PC-9 (cell line): Measurements from ENCODE around the gene GSG1. TPM values are rescaled to one million over a fixed set of nuclear protein-coding genes. Genes with fewer than 3 reads are reported as not detected.
"Not testable (repeated sequence)": the region's sequence is repeated elsewhere in the genome, so short reads cannot be mapped to it uniquely, and the experiment has no call there.

Experiments
- BruUV-seq: library from RNA; stranded (reverse); fragments of 400-500 nt; replicated peaks from 2 replicates; lab custom pipeline; 2021; lab: Mats Ljungman, UMichigan
- CTCF ChIA-PET: fragments of 300-600 bp; sonication (Branson Sonifier 250); formaldehyde crosslinking; loops from one replicate; lab custom pipeline; 2022; ENCODE audit warnings: antibody characterized with exemption; lab: Charles Lee
- POLR2A ChIA-PET: fragments of 300-600 bp; sonication (Branson Sonifier 250); formaldehyde crosslinking; loops from one replicate; lab custom pipeline; 2022; ENCODE audit warnings: antibody characterized with exemption; ENCODE audit not compliant: unreplicated experiment; lab: Charles Lee
- DNase-seq, 2 experiments: peaks; one replicate each; pipeline versions ENCODE4 v3.0.0 to v3.0.0-alpha.2; 2015 to 2022; ENCODE audit warnings: mixed read lengths in 1 of 2
- H2AFZ ChIP-seq: fragments of 200-600 bp; sonication (generic); 2 replicates; pipeline ENCODE4 v1.8.1; 2017; ENCODE audit warnings: antibody characterized with exemption
- H3F3A ChIP-seq: fragments of 200-600 bp; sonication (generic); 2 replicates; pipeline ENCODE4 v1.8.1; 2017; ENCODE audit warnings: antibody characterized with exemption, mild to moderate bottlenecking, low read depth; ENCODE audit not compliant: insufficient read depth
- H3K27ac ChIP-seq: fragments of 200-600 bp; sonication (generic); 2 replicates; pipeline ENCODE4 v1.6.1; 2016; ENCODE audit warnings: mixed run types
- H3K27me3 ChIP-seq: fragments of 200-600 bp; sonication (generic); 2 replicates; pipeline ENCODE4 v1.6.1; 2016; ENCODE audit warnings: low read depth, mixed run types; ENCODE audit not compliant: insufficient read depth
- H3K36me3 ChIP-seq: fragments of 200-600 bp; sonication (generic); 2 replicates; pipeline ENCODE4 v1.6.1; 2016; ENCODE audit warnings: low read depth, mixed run types
- H3K4me1 ChIP-seq: fragments of 200-600 bp; sonication (generic); replicated peaks from 2 replicates; pipeline ENCODE4 v1.6.1; 2016; ENCODE audit warnings: mixed run types; ENCODE audit not compliant: insufficient read depth
- H3K4me2 ChIP-seq: fragments of 200-600 bp; sonication (generic); 2 replicates; pipeline ENCODE4 v1.6.1; 2017; ENCODE audit warnings: mixed run types
- H3K4me3 ChIP-seq: fragments of 200-600 bp; sonication (generic); 2 replicates; pipeline ENCODE4 v1.6.1; 2016; ENCODE audit warnings: mixed run types
- H3K79me2 ChIP-seq: fragments of 200-600 bp; sonication (generic); 2 replicates; pipeline ENCODE4 v1.6.1; 2017; ENCODE audit warnings: low read depth, mixed run types
- H3K9me2 ChIP-seq: fragments of 200-600 bp; sonication (generic); 2 replicates; pipeline ENCODE4 v1.8.1; 2017; ENCODE audit warnings: mild to moderate bottlenecking; ENCODE audit not compliant: insufficient read depth
- H3K9me3 ChIP-seq: fragments of 200-600 bp; sonication (generic); 2 replicates; pipeline ENCODE4 v1.8.1; 2016; ENCODE audit warnings: low read depth; ENCODE audit not compliant: insufficient read depth
- H4K20me1 ChIP-seq: fragments of 200-600 bp; sonication (generic); 2 replicates; pipeline ENCODE4 v1.8.1; 2017; ENCODE audit not compliant: insufficient read depth
- EZH2 ChIP-seq: fragments of 200-600 bp; sonication (generic); IDR thresholded peaks from 2 replicates; pipeline ENCODE4 v1.8.0; 2017; ENCODE audit warnings: antibody characterized with exemption, low read depth
- intact Hi-C: fragments of 100-400 bp; cut with micrococcal nuclease; formaldehyde crosslinking; loops from one replicate; pipeline ENCODE4 v1.10.0; 2022; ENCODE audit not compliant: unreplicated experiment
- total RNA-seq: library from RNA; stranded (reverse); gene quantifications from 2 replicates; pipeline ENCODE4 v1.2.3, GENCODE V29; 2021
- TF ChIP-seq, protein P1 (sequence below): fragments of 200-600 bp; sonication (generic); conservative IDR thresholded peaks from 2 replicates; pipeline ENCODE4 v1.6.1; 2017; ENCODE audit warnings: mixed run types, antibody characterized with exemption, mild to moderate bottlenecking, moderate library complexity

Gene GSG1
- total RNA-seq, 1 experiment from 2014 or later: 0.41 TPM

DNA sequence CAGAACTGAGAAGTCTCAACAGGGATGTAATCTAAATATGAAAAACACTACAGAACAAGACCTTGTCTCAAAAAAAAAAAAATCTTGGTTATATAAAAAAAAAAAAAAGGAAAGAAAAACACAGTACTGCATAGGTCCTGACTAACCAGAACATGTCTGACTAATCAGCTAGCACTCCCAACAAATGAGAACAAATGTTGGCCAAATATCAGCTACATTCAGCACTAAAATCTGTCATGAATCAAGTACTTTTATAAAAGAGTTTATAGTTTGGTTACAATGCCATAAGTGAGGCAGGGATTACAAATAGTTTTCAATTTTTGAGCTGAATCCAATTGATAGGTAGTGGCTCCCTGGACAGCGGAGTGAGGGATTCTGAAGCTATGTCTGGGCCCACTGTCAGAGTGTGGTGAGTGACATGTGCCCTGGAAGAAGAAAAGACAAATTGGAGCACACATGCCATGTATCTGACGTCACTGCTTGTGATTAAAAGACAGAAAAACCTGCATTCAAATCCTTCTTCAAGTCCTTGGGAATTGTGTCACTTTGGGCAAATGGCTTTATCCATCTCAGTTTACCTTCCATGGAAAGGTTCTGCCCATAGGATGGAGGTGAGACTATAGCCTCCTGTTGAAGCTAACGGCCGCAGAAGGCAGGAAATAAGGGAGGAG is 64.8 kb downstream of the GSG1 start:
- ChIA-PET CTCF (no interaction called here), POLR2A (interaction anchor here (0.7 kb wide), 1 partner anchor 167 kb away, joined by 5 read pairs; no protein-coding TSS in a partner anchor)
- no TSS peak for BruUV-seq
- no peak for DNase-seq
- Histone ChIP-seq H3K4me1 (0 out of 2 replicates have a peak, but pooled peaks cover 7% of the 10 kb centered on the region), H3K4me3 (no peak overlapping the region), H3K79me2 (no peaks in the 10 kb centered on the region), H3K27me3 (no peaks in the 10 kb centered on the region), H4K20me1 (no peaks in the 10 kb centered on the region), H3K27ac (no peak overlapping the region), H2AFZ (no peak overlapping the region), H3K36me3 (no peaks in the 10 kb centered on the region), H3K4me2 (no peak overlapping the region), H3K9me3 (no peaks in the 10 kb centered on the region), H3F3A (peaks cover 5% of the 10 kb centered on the region; the same call in 1 of the 2 replicates), H3K9me2 (no peaks in the 10 kb centered on the region)
- TF ChIP-seq, protein P1, sequence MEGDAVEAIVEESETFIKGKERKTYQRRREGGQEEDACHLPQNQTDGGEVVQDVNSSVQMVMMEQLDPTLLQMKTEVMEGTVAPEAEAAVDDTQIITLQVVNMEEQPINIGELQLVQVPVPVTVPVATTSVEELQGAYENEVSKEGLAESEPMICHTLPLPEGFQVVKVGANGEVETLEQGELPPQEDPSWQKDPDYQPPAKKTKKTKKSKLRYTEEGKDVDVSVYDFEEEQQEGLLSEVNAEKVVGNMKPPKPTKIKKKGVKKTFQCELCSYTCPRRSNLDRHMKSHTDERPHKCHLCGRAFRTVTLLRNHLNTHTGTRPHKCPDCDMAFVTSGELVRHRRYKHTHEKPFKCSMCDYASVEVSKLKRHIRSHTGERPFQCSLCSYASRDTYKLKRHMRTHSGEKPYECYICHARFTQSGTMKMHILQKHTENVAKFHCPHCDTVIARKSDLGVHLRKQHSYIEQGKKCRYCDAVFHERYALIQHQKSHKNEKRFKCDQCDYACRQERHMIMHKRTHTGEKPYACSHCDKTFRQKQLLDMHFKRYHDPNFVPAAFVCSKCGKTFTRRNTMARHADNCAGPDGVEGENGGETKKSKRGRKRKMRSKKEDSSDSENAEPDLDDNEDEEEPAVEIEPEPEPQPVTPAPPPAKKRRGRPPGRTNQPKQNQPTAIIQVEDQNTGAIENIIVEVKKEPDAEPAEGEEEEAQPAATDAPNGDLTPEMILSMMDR: no peak
- TF ChIP-seq EZH2: no peak
- intact Hi-C loops: no loop called here

DNA sequence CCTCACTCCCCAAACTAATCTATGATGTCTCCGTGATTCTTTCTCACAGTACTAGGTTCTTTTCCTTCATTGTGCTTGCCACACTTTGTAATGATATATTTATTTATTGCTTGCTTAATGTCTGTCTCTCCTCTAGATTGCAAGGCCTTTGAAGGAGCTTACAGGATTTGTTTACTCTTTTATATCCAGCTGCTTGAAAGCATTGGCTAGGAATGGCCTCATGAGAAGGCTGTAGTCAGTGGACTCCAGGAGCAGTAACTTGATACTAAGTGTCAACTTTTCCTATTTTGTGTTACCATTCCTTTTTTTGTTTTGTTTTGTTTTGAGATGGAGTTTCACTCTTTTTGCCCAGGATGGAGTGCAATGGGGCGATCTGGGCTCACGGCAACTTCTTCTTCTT is 66.6 kb downstream of the GSG1 start:
- CTCF ChIA-PET: no interaction called here
- DNase-seq: no peak

DNA sequence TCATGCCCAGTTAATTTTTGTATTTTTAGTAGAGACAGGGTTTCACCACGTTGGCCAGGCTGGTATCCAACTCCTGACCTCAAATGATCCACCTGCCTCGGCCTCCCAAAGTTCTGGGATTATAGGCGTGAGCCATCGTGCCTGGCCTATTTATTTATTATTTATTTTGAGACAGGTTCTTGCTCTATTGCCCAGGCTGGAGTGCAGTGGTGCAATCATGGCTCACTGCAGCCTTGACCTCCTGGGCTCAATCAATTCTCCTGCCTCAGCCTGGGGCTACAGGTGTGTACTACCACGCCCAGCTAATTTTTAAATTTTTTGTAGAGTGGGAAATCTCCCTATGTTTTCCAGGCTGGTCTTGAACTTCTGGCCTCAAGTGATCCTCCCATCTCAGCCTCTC is 68.1 kb downstream of the GSG1 start:
- H3K79me2 ChIP-seq, H4K20me1 ChIP-seq, DNase-seq, H3K27ac ChIP-seq, intact Hi-C loops, H3K4me3 ChIP-seq, BruUV-seq, H3K9me3 ChIP-seq, H3K27me3 ChIP-seq, H3K9me2 ChIP-seq, H3F3A ChIP-seq, H2AFZ ChIP-seq, H3K4me2 ChIP-seq, H3K36me3 ChIP-seq, H3K4me1 ChIP-seq: not testable (repeated sequence)
- POLR2A ChIA-PET: interaction anchor here (0.6 kb wide), 1 partner anchor 106 kb away, joined by 3 read pairs; no protein-coding TSS in a partner anchor
- CTCF ChIA-PET: interaction anchor here (0.6 to 1.4 kb wide), 2 partner anchors 11 to 242 kb away, joined by 4 to 7 read pairs; no protein-coding TSS in a partner anchor

More for the DNA sequence above, 66.6 kb downstream of the GSG1 start:
- POLR2A ChIA-PET: no interaction called here
- Histone ChIP-seq H3K4me2 (no peak overlapping the region), H3K79me2 (no peaks in the 10 kb centered on the region), H3K27me3 (no peaks in the 10 kb centered on the region), H3K4me3 (no peak overlapping the region), H3K36me3 (no peaks in the 10 kb centered on the region), H3F3A (peaks cover 5% of the 10 kb centered on the region; the same call in 1 of the 2 replicates), H3K27ac (no peak overlapping the region), H4K20me1 (no peaks in the 10 kb centered on the region), H3K9me3 (no peaks in the 10 kb centered on the region), H3K4me1 (0 out of 2 replicates have a peak, but pooled peaks cover 7% of the 10 kb centered on the region), H2AFZ (no peak overlapping the region), H3K9me2 (no peaks in the 10 kb centered on the region)
- TF ChIP-seq, protein P1: no peak
- no peak for TF ChIP-seq EZH2
- intact Hi-C loops: no loop called here
- BruUV-seq: no TSS peak

Other genes with a start within 250 kb of the GSG1 start
- 468 and 642 TPM in 2 replicates for gene GPRC5A, start 212.1 kb downstream of the GSG1 start, total RNA-seq
- not detected in 2 replicates for gene GPRC5D, start 151.5 kb downstream of the GSG1 start, total RNA-seq
- gene HEBP1, start 103.4 kb downstream of the GSG1 start, total RNA-seq: 148 and 195 TPM in 2 replicates
- 7.3 and 7.5 TPM in 2 replicates for gene FAM234B, start 59.3 kb downstream of the GSG1 start, total RNA-seq
- 542 and 909 TPM in 2 replicates for gene EMP1, start 93.1 kb upstream of the GSG1 start, total RNA-seq